NCI-H1105 (cell line): Measurements from ENCODE around the gene CES1.
"Not testable (repeated sequence)": the region's sequence is repeated elsewhere in the genome, so short reads cannot be mapped to it uniquely, and the experiment has no call there.

ENCODE experiments used
- DNase-seq: peaks from one replicate; lab custom pipeline; 2025; lab: John Stamatoyannopoulos, UW

CES1 gene

GRCh38 chr16:55791512-55791911, 41.4 kb downstream of the CES1 start:
- not testable (repeated sequence) for DNase-seq

- not testable (repeated sequence) for DNase-seq
Observed at GRCh38 chr16:55790240-55790639, 42.7 kb downstream of the CES1 start.

DNA sequence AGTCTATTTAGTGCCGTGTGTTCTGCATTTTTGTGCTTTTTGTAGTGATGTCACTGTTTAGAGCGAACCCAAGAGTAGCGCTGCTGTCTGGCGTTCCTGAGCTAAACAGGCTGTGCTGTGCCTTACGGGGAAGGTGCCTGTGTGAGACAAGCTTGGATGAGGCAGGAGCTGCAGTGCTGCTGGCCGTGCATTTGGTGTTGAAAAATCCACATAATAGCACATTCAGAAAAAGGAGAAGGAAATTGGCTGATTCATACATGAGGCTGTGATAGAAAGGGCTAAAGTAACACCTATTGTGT, 50.2 kb downstream of the CES1 start:
- DNase-seq, result not testable (repeated sequence)

- not testable (repeated sequence) for DNase-seq
Observed at GRCh38 chr16:55782091-55782792, 50.7 kb downstream of the CES1 start.

DNA sequence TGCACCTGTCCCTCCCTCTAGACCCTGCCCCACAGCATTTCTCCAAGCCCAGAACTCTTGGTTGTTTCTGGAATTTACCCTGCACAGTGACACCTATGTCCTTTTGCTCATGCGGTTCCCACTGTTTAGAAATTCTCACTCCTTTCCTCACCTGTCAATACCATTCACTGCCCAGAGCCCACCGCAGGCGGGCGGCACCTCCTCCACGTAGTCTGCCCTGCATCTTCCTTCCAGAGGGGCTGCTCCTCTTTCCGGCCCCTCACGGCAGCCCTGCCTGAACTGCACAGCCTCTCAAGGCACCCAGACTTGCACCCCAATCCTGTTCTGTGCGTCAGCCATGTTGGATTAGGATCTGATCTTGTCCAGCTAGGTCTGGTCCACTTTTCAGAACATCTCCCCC, 51.4 kb downstream of the CES1 start:
- DNase-seq, result not testable (repeated sequence)

GRCh38 chr16:55780095-55780407, 52.8 kb downstream of the CES1 start:
- DNase-seq, result not testable (repeated sequence)

DNA sequence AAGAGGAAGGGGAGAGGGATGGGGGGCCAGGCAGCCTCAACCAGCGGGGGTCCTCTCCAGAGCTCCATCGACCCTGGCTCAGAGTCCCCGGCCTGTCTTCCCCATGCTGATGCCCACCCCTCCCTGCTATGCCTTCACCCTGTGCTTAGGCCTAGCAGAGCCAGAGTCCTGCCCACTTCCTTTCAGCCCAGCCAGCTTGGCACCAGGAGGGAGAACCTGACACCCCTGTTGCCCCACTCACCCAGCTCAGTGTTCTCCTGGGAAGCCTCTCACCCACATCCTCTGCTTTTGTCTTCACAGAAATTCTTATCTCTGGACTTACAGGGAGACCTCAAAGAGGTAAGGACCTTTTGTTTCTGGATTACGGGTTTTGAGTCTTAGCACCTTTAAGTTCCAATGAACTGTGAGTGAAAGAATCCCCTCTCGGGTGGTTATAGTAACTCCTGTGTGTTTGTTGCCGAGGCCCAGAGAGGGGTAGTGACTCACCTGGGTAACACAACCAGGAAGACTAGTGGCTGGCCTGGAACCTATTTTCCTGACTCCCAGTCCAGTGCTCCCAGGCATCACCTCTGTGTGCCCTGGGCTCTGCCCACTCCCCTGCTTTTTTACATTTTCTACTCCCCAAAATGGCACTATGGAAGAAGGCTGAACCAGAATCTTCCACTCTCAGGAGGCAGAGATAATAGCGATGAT, 53.3 kb downstream of the CES1 start:
- DNase-seq, result no peak

DNA sequence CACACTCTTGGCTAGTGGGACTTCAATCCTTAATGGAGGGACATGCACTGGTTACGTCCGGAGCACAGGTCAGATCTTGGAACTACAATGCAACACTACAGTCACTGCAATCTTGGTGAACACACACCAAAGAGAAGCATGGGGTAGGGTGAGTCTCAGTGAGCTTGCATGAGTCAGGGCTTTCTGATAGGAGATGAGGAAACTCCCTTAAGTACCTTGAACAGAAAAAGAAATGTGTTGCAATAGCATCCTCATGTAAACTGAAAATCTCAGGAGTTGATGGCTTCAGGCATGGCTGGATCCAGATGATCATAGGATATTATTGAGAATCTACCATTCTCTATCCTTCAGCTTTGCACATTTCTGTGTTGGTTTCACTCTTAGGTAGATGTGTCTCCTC, 54.1 kb downstream of the CES1 start:
- DNase-seq, result no peak

- DNase-seq, result no peak
Observed at GRCh38 chr16:55775857-55776256, 57.0 kb downstream of the CES1 start.

- no peak for DNase-seq
Observed at GRCh38 chr16:55773859-55774549, 58.9 kb downstream of the CES1 start.

- DNase-seq, result no peak
Observed at GRCh38 chr16:55765161-55765560, 67.7 kb downstream of the CES1 start.

DNA sequence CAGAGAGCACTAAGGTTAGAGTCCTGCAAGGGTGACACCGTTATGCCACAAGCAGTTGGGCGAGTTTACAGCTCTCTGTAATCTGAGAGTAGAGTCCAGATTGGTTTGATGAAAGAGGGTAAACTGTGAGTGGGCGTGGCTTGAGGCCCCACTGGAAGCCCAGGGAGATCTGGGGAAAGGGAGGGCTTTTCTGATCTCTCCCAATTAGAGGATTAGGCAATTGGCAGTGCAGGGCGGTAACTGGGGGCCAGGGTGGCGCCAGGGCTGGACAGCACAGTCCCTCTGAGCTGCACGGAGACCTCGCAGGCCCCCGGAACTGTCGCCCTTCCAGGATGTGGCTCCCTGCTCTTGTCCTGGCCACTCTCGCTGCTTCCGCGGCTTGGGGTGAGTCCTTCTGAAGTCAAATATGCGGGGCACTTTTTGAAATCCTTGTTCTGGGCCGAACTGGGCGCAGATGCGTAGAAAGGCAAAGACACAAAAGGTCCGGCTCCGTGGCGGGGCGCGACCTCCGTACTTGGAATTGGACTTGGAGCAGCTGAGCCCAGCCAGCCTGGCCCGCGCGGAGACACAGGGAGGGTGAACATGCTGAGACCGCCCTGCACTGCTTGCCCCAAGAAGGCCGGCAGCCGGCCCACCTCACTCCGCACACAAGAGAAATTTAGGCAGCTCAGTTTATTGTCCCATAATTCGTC, 72.4 kb downstream of the CES1 start:
- no peak for DNase-seq

GRCh38 chr16:55759965-55760309, 73.0 kb downstream of the CES1 start:
- DNase-seq, result not testable (repeated sequence)

DNA sequence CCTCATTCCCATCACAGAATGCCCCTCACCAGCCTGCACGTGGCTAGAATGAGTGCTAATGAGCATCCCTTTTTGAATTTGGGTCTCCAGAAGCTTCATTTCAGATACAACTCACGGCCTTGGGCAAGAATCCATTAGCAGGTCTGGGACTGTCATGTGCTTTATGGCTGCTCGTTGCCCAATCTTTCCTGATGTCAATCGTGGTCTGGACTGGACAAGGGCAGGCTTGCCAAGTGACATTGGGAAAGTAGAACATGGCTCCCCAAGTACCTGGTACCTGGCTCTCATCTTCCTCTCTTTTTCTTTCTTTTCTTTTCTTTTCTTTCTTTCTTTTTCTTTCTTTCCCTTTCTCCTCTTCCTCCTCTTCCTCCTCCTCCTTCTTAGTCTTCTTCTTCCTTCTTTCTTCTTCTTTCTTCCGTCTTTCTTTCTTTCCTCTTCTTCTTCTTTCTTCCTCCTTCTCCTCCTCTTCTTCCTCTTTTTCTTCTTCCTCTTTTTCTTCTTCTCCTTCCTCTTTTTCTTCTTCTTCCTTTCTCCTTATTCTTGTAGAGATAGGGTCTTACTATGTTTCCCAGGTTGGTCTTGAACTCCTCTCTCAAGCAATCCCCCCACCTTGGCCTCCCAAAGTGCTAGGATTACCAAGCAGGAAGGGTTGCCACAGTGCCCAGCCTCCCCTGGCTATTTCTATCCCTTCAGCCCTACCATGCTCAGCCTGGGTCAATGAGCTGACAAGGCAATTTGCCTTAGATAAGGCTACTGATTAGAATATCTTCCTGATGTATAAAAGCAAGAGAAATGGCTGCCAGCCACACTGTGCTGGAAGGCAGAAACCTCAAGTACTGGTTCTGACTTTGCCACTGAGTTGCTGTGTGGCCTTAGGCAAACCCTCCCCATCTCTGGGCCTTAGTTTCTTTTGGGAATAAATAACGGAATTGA, 75.0 kb downstream of the CES1 start:
- not testable (repeated sequence) for DNase-seq

DNA sequence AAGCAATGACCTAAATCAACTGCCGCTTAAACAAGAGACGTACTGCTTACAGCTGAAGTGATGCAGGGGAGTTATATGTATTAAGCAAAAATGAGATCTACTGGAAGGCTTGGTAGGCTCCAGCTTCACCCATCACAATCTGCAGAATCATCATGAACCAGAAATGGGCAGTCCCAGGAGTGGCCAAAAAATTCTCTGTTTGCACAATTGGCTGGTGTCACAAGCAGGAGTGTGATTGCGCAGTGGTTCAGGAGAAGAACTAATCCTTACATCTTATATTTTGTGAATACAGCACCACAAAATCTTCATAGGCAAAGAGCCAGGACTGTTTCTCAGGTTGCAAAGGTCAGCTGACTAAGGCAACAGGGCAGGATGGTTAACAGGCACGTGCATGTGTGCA, 75.9 kb downstream of the CES1 start:
- DNase-seq, result no peak

DNA sequence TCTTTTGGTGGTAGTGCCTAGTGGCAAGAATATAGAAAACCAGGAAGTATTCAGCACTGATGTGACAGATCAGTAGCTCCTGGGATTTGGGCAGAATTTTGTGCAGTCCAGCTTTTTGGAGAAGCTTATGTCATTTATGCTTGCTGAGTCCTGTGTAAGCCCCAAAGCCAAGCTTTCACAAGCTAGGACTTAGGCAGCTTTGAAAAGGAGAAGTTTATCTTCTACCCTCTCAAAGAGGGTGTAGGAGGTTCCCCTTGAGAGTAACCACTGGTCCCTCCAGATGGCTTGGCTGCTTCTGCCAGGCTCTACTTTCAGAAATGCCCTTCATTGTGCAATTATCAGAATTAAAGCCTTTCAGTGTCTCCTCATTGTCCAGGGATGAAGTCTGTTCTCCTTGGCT, 78.8 kb downstream of the CES1 start:
- no peak for DNase-seq

DNA sequence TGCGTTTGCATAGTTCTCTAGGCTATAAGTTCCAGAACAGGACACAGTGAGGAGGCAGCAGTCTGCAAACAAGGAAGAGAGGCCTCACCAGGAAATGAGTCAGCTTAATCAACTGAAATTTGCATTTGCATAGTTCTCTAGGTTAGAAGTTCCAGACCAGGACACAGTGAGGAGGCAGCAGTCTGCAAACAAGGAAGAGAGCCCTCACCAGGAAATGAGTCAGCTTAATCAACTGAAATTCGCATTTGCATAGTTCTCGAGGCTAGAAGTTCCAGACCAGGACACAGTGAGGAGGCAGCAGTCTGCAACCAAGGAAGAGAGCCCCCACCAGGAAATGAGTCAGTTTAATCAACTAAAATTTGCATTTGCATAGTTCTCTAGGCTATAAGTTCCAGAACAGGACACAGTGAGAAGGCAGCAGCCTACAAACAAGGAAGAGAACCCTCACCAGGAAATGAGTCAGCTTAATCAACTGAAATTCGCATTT, 79.7 kb downstream of the CES1 start:
- DNase-seq, result not testable (repeated sequence)
